ENCODE measurements around the gene ADAM12. TPM values are rescaled to one million over a fixed set of nuclear protein-coding genes. Genes with fewer than 3 reads are reported as not detected.
"Not testable (repeated sequence)": the region's sequence is repeated elsewhere in the genome, so short reads cannot be mapped to it uniquely, and the experiment has no call there.

Gene ADAM12
- polyA plus RNA-seq, 4 donors: 21.5 to 32.0 (median 27.2) TPM

DNA sequence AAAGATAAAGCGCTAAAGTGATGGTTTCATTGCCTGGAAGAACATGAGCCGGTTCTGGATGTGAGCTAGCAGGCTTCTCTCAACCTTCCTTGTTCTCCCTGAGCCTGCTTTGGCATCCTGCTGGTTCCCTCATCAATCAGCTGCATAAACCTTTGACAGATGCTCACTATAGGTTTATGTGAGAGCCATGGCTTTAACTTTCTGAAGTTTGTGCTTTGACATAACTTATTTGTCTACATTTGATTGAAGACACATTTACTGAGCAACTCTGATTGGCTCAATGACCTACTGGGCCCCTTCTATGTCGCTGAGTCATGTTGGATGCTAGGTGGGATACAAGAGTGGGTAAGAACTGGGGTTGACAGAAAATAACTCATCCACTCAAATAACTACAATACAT is 192.0 kb downstream of the ADAM12 start:
- no peak for DNase-seq (ENCODE audit: low read depth in 4 of 4, low spot score in 2 of 4)

DNA sequence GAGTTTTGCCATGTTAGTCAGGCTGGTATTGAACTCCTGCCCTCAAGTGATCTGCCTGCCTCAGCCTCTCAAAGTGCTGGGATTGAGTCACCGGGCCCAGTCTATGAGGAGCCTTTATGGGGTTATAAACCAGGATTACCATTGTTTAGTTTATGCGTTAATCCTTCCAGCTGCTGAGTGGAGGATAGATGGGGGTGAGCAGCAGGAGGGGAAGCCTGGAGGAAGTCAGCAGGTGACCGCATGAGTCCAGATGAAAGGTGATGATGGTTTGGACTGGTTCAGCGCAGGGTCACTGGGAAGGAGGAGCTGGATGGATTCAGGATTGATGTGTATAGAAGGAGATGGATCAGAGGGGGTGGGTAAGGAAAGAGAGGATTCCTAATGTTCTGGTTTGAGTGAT is 197.1 kb downstream of the ADAM12 start:
- DNase-seq (ENCODE audit: low read depth in 4 of 4, low spot score in 2 of 4): no peak

DNA sequence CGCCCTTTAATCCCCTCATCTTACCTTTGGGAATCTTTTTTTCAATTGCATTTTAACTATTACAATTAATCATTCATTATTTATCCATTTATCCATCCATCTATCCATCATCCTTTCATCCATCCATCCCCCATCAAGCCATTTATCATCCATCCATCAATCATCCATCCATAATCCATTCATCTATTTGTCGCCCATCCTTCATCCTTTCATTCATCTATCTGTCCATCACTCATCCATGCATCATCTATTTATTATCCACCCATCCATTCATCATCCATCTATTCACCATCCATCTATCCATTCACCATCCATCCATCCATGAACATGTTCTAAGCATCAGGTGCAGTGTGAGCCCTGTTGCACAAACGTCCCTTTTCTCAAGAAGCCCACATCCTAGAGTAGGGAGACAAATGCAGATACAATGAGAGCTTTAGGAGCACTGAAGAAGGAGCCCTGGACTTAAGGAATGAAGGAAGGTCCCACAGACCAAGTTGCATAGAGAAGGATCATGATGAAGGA is 199.5 kb downstream of the ADAM12 start:
- no peak for DNase-seq (ENCODE audit: low read depth in 4 of 4, low spot score in 2 of 4)

DNA sequence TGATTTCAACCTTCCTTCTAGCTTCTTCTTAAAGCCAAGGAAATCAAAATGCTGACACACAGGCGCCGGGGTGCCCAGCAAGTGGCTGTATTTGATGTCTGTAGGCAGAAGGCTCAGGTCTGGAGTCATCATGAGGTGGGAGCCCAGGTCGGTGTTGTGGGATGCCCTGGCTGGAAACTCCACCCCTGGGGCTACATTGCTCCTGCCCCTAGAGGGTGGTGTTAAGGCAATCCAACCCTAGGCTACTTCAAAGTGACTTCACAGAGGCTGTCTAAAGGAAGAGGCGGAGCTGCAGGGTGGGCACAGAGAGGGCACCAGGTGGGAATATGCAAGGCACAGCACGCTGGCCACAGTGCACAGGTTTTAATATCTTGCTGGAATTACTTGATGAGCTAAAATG is 200.9 kb downstream of the ADAM12 start:
- DNase-seq (ENCODE audit: low read depth in 4 of 4, low spot score in 2 of 4): no peak

DNA sequence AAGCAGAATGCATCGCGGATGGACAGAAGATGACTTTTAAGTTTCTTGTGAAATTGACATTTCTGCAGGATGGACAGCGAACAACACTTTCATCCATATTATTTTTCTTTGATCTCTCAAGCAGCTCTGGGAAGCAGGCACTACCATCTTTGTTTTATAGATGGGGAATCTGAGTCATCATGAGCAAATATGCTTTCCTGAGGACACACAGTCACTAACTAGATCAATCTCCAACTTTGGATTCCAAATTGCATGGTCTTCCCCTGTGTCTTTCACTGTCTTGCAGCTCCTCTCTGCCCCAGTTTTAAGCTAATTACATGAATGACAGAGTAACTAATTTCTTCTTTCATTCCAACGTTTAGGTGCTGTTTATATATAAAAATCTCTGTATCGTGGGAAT is 201.5 kb downstream of the ADAM12 start:
- no peak for DNase-seq (ENCODE audit: low read depth in 4 of 4, low spot score in 2 of 4)

DNA sequence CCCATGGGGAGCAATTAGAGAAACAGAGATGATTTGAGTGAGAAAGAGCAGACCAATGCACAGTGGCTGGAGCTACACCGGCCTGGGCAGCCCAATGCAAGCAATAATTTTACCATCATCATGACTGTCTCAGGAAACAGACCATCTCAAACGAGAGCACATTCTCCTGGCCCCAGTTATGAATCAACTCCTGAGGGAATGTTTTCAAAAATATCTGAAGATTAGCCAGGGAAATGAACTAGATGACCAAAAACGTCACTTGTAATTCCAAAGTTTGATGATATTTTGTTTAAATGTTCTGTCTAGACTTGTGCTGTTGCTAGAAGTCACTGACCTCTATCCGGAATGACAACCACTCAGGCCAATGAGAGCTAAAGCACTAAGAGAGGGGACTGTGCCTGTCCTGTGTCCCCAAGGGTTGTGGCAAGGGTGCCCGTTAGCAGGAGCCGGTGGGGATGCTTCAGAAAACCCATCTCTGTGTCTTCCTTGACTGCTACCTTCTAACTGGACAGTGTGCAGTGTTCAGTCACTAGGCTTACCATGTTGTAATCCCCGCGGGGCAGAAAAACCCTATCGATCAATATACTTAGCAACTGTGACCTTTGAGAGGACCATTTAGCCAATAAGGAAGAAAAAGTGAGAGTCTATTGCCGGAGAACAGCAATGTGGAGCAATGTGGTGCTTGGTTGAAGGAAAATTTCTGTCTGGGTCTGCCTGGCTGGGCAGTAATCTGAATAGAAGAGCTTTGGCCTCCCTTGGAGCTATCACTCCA is 202.4 kb downstream of the ADAM12 start:
- DNase-seq (ENCODE audit: low read depth in 4 of 4, low spot score in 2 of 4): no peak

DNA sequence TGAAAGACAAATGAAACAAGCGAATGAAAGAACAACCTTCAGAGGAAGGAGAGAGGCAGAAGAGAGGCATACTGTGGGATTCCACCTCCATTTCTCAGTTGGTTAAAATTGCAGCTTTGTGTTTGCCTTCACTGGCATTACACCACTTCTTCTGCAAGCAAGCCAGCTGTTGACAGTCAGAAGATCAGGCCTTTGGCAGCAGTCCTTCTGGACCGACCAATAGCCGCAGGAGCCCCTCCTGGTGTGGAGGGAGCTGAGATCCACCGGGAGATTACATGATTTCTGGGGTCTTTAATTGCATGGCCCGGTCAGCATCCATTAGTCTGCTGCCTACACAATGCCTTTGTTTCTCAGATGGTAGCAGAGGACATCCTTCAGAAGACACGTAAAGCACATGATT is 206.7 kb downstream of the ADAM12 start:
- no peak for DNase-seq (ENCODE audit: low read depth in 4 of 4, low spot score in 2 of 4)

DNA sequence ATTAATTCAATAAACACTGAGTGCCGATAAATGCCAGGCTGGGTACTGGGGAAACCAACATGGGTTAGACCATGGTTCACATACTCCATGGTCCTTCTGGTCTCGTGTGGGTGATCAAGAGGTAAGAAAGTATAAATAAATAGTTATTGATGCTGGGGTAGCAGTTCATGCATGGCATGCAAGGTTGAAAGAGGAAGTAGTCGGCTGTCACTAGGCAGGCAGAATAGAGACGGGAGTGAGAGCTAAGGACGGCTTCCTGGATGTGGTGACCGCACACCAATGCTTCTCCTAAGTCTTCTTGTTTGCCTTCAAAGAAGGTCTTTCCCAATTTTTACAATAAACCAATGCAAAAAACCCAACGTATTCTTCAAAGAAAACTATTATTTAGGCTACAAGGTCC is 208.6 kb downstream of the ADAM12 start:
- DNase-seq (ENCODE audit: low read depth in 4 of 4, low spot score in 2 of 4): no peak

DNA sequence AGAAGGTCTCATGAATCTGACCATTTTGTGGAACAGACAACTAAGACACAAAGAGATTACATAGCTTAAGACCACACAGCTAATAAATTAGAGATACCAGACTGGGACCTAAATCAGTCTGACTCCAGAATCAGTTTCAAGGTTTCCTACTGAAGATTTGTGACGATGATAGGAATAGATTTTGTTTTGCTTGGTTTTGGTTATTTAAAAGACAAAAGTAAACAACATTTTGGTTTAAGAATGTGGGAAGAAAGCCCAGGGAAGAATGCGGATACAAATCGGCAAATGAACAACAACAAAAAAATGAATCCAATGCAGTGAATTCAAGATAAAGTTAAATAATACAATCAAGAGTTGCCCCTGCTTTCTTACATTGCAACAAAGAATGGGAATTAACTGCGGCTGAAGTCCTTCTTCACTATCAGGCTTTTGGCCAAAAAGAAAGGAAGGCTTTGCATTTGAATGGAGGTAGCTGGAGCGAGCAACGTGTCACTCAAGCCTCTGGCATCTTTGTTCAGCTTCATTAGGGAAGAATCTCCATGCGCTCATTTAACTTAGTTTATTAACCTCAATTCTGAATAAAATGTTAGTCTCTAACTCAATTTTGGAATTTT is 210.8 kb downstream of the ADAM12 start:
- no peak for DNase-seq (ENCODE audit: low read depth in 4 of 4, low spot score in 2 of 4)

DNA sequence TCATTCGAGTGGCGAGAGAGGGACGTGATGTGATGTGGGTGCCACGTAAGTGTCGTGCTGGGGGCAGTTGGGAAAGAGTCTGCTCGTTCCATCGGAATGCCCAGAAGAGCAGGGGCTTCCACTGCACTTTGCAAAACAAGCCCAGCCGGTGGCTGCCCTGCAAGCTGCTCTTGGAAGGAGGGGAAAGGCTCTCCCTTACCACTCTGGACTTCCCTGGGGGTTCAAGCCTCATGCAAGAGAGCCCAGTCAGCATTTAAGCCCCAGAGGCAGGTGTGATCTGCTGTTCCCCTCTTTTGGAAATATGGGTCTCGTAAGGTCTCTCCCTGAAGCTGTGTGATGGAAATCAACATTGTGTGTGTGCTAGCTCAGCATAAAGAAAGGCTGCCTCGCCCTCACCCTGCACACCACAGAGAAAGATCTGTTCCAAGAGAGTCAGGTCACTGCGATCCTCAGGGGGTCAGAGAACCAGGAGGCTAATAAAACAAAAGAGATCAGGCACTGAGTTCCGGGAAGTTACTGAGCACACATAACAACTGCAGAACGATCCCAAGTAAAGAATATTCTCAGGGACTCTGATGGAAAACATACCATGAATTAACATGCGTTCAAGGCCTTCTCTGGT is 212.5 kb downstream of the ADAM12 start:
- no peak for DNase-seq (ENCODE audit: low read depth in 4 of 4, low spot score in 2 of 4)

DNA sequence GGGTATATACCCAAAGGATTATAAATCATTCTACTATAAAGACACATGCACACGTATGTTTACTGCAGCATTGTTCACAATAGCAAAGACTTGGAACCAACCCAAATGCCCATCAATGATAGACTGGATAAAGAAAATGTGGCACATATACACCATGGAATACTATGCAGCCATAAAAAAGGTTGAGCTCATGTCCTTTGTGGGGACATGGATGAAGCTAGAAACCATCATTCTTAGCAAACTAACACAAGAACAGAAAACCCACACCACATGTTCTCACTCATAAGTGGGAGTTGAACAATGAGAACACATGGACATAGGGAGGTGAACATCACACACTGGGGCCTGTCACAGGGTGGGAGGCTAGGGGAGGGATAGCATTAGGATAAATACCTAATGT is 215.5 kb downstream of the ADAM12 start:
- DNase-seq (ENCODE audit: low read depth in 4 of 4, low spot score in 2 of 4): not testable (repeated sequence)

DNA sequence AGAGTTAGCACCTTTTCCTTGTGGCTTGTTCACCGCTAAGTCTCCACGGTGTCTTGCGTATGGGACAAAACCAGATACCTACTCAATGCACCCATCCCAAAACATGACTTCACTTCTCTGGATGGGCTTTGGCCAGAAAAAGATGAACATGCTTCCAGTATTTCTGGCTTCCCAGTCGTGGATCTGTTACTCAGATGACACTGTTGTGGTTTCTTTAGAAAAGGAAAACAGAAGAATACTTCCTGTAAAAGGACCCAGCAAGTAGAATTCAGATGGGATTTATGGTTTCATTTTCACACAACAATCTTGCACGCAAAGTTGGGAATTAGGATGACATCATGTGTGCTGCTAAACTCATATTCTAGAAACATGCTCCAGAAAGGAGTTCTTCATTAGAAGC is 216.7 kb downstream of the ADAM12 start:
- no peak for DNase-seq (ENCODE audit: low read depth in 4 of 4, low spot score in 2 of 4)

DNA sequence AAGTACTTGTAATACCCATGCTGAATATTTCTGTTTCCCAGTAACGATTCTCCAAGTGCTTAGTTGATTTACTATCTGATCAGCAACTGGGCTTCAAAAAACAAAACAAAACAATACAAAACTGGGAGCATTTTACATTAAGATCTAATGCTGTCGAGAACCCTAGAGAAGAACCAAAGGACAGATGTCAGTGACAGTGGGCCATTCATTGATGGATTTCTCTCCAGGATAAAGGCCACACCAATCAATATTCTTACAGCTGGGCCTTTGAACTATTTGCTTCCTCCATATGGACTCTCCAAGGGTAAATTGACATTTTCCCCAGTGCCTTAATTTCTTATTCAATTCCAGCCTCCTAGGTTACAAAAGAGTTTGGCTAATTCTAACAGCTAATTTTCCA is 217.5 kb downstream of the ADAM12 start:
- DNase-seq (ENCODE audit: low read depth in 4 of 4, low spot score in 2 of 4): no peak

DNA sequence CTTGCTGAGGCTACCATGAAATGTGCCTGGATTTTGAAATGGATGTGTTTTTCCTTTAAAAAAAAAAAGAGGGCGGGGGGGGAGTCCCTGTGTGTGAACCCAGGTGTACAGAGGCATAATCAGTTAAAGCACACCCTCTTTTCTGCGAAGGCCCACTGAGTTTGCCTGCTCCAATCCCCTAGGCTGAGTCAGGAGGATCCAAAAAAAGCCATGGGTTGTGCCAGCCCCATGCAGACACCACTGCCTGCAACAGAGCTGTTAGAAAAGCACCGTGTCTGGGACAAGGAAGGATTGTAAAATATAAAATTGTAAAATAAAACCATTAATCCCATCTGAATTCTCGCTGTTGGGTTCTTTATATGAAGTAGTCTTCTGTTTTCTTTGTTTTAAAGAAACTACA is 217.9 kb downstream of the ADAM12 start:
- no peak for DNase-seq (ENCODE audit: low read depth in 4 of 4, low spot score in 2 of 4)

DNA sequence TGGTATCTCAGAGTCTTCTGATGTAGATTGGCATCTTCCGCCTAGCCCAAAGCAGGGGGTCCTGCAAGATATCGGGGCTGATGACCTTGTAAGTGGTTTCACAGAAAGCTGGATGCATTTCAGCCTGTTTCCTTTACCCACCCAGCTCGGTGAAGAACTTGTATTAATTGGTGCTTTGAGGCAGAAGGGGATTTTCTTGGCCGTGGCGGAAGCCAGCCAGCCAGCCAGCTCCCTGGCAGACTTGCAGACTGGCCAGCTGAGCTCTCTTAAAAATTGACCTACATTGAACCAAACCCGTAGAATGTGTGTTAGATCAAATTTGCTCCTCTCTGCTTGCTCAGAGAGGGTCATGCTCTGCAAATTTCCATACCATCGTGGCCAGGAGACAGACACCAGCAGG is 218.4 kb downstream of the ADAM12 start:
- no peak for DNase-seq (ENCODE audit: low read depth in 4 of 4, low spot score in 2 of 4)

DNA sequence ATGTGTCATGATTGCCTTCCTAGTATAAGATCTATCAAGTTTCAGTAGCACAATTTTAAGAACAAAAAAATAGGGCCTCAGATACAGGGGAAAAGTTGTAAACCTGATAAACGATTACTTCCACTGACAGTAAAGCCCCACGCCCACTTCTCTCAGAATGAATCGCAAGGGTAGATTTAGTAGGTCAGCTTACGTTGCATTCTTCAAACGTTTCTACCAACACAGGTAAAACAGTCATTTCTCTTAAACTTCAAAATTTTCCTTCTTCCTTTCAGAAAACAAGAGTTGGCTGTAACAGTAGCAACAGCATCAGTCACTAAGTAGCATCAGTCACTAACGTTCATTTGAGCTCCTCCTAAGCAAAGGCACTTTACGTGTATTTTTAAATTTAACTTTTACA is 221.5 kb downstream of the ADAM12 start:
- DNase-seq (ENCODE audit: low read depth in 4 of 4, low spot score in 2 of 4): no peak

DNA sequence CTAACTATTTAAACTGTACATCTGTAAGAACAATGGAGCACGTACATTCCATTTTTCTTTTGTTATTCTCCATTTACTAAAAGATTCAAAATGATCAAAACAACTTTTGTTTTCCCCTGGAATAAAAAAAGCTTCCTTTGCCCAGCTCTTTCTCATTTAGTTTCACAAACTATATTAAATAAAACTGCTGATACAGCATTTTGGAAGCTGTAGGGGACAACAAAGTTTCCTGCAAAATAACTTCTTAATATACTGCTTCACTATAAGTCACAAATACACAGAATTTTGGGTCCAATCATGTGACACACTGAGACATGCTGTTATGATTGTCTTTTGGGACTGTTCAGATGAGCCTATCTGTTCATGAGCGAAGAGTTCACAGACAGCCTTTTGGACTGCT is 222.4 kb downstream of the ADAM12 start:
- DNase-seq (ENCODE audit: low read depth in 4 of 4, low spot score in 2 of 4): no peak

DNA sequence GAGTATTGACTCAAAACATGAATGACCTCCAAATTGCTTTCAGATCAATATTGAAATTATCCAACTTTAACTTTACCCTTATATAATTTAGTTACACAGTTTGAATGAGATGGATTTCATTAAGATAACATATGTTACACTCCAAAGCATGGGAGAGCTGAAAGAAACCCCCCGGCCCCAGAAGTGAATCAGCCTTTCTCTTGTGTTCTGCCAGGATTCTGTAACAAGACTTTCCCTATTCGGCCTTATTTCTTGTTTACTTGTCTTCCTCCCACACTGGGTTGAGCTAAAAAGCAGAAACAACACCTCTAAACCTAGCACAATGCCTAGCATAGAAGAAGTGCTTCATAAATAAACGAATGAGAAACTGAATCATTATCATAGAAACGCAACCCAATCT is 224.8 kb downstream of the ADAM12 start:
- DNase-seq (ENCODE audit: low read depth in 4 of 4, low spot score in 2 of 4): no peak

DNA sequence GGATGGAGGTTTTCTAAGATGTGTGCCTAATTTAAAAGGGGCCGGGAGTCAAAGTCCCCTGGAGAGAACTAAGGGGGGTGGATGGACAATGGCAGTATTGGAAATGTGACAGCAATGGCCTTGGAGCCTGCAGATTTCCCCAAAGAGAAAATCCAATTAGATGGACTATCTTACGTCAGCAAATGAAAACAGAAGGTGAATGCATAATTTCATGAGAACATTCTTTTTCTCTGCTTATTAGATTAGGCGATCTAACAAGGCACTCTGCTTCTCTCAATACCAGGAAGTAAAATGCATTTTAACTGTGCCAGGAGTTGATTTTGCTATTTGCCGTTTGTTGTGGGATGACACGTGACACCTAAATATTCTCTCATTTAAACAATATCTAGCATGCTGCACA is 226.6 kb downstream of the ADAM12 start:
- DNase-seq (ENCODE audit: low read depth in 4 of 4, low spot score in 2 of 4): no peak

DNA sequence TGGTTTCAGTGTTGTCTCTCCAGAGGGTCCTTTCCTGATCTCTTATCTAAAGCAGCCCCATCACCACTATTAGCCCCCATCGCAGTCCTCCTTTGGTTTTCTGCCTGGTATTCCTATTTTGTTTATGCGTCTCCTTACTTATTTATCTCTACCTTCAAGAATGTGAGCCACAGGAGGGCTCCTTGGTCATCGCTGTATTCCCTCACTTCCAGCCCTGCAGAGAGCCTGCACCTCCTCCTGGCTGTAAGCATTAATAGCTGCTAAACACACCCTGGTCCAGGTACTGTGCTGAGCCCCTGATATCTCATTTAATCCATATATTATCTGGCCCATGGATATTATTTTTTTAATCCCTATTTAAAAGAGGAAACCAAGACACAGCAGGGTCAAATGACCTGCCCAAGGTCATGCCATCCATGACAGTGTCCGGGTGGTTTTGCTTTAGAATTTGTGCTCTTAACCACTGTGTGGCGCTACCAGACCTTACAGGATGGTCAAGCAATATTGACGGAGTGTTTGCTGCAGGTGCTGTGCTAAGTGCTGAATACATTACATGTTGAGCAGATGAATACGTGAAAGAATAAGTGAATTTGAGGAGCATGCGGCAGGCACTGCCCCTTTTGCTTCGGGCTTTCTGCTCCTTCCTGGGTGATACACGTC is 227.2 kb downstream of the ADAM12 start:
- no peak for DNase-seq (ENCODE audit: low read depth in 4 of 4, low spot score in 2 of 4)

DNA sequence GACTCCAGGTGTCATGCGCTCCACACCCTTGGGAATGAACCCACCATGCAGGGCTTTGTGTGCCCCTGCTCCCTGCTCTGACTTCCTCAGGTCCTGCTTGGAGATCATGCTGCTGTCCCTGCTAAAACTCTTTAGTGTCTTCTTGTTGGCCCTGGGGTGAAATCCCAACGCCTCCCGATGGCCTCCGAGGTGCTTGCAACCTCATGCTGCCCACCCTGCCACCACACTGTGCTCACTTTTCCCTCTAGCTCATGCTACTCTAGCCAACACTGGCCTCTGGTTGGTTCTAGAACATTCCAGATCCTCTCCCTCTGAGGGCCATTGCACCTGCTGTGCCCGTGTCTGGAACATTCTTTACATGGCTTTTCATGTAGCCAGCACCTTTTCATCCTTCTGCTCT is 227.7 kb downstream of the ADAM12 start:
- DNase-seq (ENCODE audit: low read depth in 4 of 4, low spot score in 2 of 4): no peak
